HG03196 (cell line): ENCODE results near the gene ST3GAL4.

ENCODE experiments used
- ATAC-seq: cut with Tn5 transposase; IDR thresholded peaks from one replicate; pipeline ENCODE4 v1.9.1; 2021; ENCODE audit not compliant: unreplicated experiment

Gene ST3GAL4

GRCh38 chr11:126403658-126404057, 48.2 kb downstream of the ST3GAL4 start:
- peak; percentile 90 for ATAC-seq

- no peak for ATAC-seq
Measured at GRCh38 chr11:126404367-126404766, 48.9 kb downstream of the ST3GAL4 start.

- ATAC-seq = no peak
Measured at GRCh38 chr11:126405374-126405773, 49.9 kb downstream of the ST3GAL4 start.

GRCh38 chr11:126405906-126406305, 50.4 kb downstream of the ST3GAL4 start:
- no peak for ATAC-seq

- no peak for ATAC-seq
Measured at GRCh38 chr11:126406368-126406767, 50.9 kb downstream of the ST3GAL4 start.

GRCh38 chr11:126407101-126407521, 51.6 kb downstream of the ST3GAL4 start:
- ATAC-seq = no peak

- ATAC-seq = no peak
Measured at GRCh38 chr11:126407682-126408288, 52.3 kb downstream of the ST3GAL4 start.

- ATAC-seq = no peak
Measured at GRCh38 chr11:126408496-126408895, 53.0 kb downstream of the ST3GAL4 start.

- no peak for ATAC-seq
Measured at GRCh38 chr11:126408901-126409619, 53.6 kb downstream of the ST3GAL4 start.

- no peak for ATAC-seq
Measured at GRCh38 chr11:126409620-126409985, 54.1 kb downstream of the ST3GAL4 start.

GRCh38 chr11:126410649-126411048, 55.2 kb downstream of the ST3GAL4 start:
- no peak for ATAC-seq

GRCh38 chr11:126411971-126412381, 56.5 kb downstream of the ST3GAL4 start:
- no peak for ATAC-seq

GRCh38 chr11:126413426-126413825, 57.9 kb downstream of the ST3GAL4 start:
- no peak for ATAC-seq

- ATAC-seq = no peak
Measured at GRCh38 chr11:126413843-126414405, 58.4 kb downstream of the ST3GAL4 start.

GRCh38 chr11:126414615-126415014, 59.1 kb downstream of the ST3GAL4 start:
- ATAC-seq = no peak

- no peak for ATAC-seq
Measured at GRCh38 chr11:126415128-126415527, 59.6 kb downstream of the ST3GAL4 start.

GRCh38 chr11:126415669-126416420, 60.4 kb downstream of the ST3GAL4 start:
- no peak for ATAC-seq

- peak; percentile 80 for ATAC-seq
Measured at GRCh38 chr11:126416542-126417090, 61.1 kb downstream of the ST3GAL4 start.

GRCh38 chr11:126417091-126417862, 61.8 kb downstream of the ST3GAL4 start:
- ATAC-seq = no peak

GRCh38 chr11:126418887-126419286, 63.4 kb downstream of the ST3GAL4 start:
- ATAC-seq = no peak
